GM19035 (cell line): ENCODE data around the gene KRTAP10-5.
"Not testable (repeated sequence)": the region's sequence is repeated elsewhere in the genome, so short reads cannot be mapped to it uniquely, and the experiment has no call there.

Experiments used
- ATAC-seq: cut with Tn5 transposase; IDR thresholded peaks from one replicate; pipeline ENCODE4 v1.9.1; 2021; ENCODE audit not compliant: unreplicated experiment

The KRTAP10-5 gene

DNA sequence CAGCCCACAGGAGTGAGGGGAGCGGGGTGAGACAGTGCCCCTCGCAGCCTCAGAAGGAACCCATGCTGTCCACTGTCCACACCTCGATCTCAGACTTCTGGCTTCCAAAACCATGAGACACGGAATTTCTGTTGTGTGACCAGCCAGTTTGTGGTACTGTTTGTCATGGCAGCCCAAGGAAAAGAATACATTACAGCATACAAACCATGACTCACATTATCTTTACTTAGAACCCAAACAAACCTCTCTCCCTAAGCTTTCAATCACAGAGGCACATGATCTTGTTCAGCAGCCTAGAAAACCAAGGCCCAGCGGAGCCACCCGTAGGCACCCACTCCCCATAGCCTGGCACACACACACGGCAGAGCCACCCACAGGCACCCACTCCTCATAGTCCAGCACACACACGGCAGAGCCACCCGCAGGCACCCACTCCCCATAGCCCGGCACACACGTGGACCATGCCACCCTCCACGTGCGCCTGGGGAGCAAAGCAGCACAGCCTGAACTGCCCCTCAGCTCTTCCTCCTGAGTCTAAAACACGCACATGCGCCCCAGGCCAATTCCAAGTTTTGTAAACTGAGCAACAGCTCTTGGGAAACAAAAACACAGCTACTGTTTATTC, 7.3 kb downstream of the KRTAP10-5 start:
- ATAC-seq, result no peak

DNA sequence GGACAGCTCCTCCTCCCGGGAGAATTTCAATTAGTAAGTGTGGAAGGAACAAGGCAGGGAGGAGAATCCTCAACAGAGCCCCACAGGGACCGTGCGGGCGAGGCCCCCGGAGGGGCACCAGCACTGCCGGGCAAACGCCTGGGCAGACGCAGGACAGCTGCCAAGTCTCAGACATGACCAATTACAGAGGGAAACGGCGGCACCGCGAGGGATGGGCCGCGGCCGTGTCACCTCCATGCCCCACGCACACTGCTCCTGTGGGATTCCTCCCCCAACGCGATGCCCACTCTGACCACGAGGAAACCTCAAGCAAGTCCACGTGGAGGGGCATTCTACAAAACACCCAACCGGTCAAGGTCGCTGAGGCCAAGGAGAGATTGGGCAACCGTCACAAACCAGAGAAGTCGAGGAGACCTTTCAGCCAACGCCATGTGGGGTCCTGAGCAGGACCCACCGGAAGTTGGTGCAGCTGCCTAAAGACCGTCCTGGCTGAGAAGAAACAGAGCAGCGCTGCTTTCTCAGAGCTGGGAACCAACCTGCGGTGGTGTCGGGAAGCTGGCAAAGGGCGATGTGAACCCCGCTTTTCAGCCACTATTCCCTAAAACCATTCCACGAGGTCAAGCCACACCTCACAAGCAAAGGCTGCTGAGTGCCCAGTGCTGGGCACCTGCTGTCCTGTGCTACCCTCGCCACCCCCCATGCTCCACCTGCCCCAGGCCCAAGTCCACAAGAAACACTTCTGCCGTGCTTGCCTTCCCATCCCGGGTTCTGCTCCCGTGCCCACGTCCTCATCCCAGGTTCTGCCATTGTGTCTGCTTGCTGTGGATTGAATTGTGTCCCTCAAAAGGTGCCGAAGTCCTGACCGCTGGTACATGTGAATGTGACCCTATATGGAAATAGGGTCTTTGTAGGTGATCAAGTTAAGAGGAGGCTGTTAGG, 8.3 kb downstream of the KRTAP10-5 start:
- ATAC-seq, result no peak

DNA sequence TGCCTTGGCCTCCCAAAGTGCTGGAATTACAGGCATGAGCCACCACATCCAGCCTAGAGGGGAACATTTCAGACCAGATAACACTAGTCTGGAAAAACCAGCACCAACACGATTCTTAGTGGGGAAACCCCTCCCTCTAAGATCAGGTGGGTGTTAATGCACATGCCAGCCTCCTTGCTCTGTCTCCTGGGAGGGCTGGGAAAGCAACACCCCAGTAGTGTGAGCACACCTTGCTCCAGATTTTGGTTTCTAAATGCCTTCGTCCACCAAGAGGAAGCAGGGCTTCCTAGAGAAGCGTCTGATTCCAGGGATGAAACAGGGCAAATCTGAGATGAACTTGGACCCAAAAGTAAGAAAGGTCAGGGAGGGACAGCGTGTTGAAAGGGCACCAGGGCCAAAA, 9.1 kb downstream of the KRTAP10-5 start:
- ATAC-seq, result no peak

DNA sequence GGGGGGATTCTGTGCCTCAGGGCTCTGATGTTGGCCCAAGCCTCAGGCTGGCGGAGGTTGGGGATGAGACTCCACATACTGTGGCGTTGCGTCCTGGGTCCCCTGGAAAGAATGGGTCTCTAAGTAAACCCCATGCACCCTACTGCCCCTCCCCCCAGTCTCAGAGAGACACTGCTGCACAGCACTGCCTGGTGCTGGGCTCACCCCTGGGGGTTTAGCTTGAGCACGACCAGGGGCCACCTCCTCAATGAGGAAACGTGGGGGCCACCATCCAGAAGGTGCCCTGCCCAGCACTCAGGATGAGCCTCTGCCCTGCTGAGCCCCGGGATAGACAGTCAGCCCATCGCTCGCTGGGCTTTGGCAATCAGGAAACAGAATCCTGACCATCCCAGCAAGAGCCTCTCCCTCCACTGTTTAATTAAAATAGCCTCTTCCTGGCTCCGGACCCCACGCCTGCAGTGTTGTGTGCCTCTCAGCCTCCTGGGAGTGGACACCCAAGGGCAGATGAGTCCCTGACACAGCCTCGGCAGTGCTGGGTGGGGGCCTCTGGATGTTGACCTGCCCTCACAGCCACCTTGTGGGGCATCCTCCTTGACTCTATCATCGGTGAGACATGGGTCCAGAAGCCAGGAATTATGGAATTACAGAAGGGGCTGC, 10.4 kb downstream of the KRTAP10-5 start:
- no peak for ATAC-seq

DNA sequence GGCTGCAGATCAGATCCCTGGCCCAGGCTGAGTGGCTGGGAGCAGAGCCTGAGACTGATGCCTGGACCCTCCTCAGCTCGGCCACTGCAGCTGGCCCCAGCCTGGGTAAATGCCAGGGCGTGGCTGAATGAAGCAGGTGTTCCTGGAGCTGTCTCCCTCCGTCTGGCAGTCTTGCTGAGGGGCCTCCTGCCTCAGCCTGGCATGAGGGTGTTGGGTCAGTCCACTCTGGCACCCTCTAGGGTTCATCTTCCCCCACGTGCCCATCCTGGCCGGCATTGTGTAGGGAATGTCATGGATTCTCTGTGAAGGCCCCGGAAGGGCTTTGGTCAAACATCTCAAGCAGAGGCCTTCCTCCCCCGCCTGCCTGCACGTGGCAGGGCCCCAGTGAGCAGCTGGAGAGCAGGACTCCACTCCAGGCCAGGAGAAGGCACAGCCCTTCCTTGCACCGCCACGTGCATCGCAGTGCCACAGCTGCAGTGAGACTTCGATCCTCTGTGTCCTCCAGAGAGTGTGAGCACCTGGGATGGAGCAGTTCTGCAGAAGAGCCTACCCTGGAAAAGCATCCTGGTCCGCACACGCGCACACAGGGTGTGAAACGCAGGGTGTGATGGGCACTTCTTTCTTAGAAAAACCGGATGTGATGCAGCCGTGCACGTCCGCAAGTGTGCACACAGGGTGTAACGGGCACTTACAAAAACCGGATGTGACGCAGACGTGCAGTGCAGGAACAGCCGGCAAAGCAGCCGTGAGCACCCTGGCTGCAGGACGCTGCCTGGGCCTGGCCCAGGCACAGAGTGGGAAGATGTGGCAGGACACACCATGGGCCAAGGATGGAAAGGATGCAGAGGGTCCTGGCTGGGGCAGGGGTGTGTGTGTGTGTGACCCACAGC, 11.5 kb downstream of the KRTAP10-5 start:
- no peak for ATAC-seq

DNA sequence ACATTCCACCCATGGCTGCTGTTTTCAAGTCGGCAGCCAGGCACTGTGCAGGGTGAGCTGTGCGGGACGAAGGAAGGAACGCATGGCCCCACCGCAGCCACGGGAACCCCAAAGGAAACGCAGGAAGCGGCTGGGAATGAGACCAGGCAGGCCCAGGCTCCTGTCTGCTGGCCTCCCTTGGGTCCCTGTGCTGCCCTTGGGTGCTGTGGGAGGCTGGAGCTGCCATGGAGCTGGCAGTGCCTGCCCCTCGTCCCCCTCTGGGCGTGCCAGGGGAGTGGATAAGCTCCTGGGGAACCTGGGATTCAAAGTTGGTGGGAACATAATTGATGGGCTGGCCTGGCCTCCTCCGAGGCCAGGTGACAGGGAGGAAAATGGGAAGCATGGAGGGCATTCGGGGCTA, 12.1 kb downstream of the KRTAP10-5 start:
- ATAC-seq, result no peak

DNA sequence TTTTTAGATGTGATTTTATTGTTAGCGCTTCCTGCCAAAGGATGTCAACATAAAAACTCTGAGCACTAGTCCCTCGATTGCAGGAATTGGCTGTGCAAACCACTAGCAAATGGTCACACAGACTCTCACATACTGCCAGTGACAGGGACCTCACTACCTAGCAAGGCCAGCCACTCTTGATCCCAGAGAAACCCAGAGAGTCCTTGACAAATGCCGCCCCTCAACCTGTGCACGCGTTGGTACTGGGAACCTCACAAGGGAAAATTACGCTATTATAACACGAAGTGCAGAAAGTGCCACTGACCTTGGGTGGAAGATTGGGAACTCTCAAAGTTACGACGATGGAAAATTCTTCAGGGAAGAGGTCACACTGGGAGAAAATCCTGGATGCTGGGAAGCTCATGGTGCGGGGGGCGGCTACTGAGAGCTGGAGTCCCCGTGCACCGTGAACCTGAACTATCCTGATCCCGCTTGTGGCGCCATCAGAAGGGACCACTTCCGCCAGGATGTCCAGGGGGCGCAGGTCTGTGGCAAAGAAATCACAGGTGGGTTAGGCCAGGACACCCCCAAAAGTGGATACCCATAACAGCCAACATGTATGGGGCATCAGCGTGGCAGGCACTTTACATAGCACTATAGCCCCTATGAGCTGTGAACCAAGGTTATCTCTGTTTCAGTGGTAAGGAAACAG, 12.8 kb downstream of the KRTAP10-5 start:
- no peak for ATAC-seq

DNA sequence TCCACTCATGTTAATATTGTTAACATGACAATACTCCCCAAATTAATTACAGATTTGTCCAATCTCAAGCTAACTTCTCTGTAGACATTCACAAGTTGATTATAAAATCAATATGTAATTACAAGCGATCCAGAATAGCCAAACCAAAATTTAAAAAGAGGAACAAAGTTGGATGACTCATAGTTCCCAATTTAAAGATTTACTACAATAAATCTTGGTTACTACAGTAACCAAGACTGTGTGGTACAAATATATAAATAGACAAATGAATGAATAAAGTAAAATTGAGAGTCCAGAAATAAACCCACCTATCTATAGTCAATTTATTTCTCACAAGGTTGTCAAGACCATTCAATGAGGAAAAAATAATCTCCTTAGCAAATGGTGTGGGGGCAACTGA, 14.0 kb downstream of the KRTAP10-5 start:
- no peak for ATAC-seq

DNA sequence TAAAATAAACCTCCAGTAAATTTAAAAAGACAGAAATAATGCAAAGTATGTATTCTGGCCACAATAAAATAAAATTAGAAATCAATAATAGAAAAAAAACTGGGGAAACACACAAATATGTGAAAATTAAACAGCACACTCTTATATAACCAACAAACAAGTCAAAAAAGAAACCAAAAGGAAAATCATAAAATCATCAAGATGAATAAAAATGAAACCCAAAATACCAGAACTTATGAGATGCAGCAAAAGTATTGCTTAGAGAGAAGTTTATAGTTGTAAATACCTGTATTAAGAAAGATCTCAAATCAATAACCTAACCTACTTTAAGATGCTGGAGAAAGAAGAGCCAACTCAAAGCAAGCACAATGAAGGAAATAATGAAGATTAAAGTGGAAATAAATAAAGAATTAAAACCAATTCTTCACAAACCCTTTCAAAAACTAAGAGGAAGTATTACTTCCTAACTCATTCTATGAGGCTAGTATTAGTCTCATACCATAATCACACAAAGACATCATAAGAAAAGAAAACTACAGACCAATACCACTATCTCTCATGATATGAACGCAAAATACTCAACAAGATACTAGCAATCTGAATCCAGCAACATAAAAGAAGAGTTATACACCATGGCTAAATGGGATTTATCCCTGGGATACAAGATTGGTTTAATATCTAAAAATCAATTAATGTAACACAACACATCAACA, 15.4 kb downstream of the KRTAP10-5 start:
- no peak for ATAC-seq

DNA sequence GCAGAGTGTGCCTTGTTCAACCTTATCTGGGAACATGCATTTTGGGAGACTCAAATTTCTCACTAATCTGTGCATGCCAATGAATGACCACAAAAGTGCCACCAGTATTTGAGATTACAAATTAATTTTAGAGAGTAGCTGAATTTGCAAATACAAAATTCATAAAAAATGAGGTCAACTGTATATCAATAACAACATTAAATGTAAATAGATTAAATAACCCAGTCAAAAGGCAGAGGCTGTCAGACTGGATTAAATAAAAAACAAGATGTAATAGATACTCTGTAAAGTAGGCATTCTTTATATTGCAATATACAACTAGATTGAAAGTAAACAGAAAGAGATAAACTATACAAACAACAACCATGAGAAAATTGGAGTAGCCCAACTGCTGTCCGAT, 16.3 kb downstream of the KRTAP10-5 start:
- ATAC-seq, result no peak

DNA sequence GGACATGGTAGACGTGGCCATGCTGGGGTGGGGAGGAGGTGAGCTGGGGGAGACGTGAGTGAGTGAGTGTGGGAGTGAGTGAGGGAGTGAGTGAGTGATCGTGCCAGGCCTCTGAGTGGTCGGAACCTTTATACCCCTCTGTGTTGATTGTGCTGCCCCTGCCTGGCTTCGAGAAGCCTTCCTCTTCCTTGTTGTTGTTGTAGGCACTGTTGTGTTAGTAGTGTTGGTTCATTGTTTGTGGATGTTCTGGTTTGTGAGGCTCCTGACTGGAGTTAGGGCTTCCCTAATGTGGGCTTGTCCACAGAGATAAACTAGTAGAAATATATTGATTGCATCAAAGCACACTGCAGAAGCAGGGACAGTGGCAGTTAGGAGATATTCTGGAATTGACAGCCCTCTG, 21.7 kb downstream of the KRTAP10-5 start, which contains the start of gene KRTAP10-3:
TSS of gene KRTAP10-3 (minus strand) at position 101 of the 400 bp plus-strand sequence. CDS start at position 21, 80 bp downstream.
- no peak for ATAC-seq

DNA sequence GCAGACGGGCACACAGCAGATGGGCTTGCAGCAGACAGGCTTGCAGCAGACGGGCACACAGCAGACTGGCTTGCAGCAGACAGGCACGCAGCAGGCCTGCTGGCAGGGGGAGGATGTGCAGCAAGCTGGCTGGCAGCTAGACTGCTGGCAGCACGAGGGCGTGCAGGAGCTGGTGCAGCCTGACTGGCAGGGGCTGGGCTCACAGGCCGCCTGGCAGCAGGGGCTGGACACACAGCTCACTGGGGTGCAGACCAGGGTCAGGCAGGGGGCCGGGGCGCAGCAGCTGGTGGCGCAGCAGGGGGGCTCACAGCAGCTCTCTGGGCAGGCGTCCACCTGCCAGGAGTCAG, 22.1 kb downstream of the KRTAP10-5 start:
- ATAC-seq, result not testable (repeated sequence)

DNA sequence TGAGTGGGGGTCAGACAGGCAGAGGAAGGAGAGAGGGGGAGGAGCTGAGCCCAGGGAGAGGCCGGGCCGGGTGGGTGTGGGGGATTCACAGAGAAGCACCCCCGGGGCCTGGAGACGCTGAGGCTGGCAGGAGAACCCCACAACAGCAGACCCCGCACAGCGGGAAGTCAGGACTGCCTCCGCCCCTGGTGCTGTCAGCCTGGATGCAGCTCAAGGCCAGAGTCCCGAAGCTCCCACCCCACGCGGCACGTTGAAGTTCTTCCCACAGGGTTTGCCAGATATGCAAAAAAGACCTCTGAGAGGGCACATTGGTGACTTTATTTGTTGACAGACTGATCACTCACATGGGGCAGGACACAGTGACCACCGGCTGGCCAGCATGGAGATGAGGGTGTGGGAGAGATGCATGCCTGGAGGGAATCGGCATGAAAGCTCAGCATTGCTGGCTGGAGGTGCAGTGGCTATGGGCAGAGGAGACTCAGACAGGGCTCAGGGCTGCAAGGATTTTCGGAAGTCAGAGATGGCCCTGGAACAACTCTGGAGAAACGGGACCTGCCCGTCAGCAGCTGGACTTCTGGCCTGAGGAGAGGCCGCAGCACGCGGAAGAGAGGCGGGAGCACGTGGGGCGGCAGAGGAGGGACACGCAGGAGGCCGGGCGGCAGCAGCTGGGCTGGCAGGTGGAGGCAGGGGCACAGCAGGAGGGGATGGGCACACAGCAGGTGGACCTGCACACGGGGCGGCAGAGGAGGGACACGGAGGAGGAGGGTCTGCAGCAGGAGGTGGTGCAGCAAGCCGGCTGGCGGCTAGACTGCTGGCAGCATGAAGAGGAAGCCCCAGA, 22.7 kb downstream of the KRTAP10-5 start:
- no peak for ATAC-seq

DNA sequence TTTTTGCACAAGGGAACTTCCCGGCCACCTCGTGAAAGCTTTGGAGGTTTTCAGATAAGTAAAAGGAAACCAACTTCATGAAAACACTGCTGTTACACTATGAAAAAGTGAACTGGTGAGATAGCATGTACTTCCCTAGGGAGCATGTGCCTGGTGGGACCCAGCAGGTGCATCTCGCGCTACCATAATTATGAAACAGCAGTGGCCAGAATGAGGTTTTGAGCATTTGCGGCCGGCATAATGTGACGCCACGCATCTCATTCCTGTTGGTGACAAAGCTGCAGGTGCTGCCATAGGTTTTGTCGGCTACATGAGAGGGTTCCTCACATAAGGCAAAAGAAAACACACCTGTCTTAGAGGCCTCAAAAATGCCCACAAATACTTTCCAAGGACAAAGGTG, 23.5 kb downstream of the KRTAP10-5 start:
- no peak for ATAC-seq

DNA sequence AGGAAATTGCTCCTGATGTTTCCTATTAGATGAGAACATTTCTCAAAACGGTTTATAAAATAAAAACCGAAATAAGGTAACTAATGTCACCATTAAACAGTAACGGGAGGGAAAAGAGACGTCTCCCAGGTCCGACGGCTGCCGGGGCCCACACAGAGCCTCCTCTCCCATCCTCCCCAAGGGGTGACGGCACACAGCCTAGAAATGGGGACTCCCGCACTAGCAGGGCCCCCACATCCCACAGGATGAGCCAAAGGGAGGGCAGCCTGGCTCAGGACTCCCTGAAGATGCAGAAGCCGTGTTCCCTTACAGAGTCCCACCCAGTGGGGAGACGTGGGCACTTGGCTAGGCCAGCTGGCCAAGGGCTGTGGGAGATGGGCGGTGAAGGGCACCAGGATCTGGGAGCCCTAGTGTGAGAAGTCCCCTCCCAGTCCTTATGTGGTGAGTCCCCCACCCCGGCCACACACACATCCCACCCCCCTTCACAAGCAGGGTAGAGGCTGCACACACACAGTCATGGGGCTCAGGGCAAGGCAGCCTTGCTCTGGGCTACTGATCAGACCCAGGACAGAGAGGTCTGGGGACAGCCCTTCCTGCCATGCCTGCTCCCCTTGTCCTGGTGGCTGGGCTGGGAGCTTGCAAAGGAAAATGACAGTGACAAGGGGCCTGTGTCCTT, 25.1 kb downstream of the KRTAP10-5 start:
- no peak for ATAC-seq

DNA sequence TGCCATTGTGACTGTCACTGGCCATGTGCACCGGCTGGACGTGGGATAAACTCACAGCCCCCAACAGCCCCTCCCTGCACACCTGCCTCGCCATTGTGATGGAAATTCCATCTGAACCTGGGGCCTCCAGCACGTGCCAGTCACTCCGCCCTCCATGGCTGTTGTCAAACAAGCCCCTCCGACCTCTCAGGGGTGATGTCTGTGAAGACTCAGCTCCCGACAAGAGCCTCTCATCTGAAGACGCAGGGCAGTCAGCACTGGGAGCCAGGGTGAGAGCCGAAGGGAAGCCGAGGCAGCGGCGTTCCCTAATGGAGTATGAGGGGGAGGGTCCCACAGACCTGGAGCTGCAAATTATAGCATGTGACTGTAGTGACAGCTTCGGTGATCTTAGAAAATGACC, 27.7 kb downstream of the KRTAP10-5 start:
- ATAC-seq, result no peak

DNA sequence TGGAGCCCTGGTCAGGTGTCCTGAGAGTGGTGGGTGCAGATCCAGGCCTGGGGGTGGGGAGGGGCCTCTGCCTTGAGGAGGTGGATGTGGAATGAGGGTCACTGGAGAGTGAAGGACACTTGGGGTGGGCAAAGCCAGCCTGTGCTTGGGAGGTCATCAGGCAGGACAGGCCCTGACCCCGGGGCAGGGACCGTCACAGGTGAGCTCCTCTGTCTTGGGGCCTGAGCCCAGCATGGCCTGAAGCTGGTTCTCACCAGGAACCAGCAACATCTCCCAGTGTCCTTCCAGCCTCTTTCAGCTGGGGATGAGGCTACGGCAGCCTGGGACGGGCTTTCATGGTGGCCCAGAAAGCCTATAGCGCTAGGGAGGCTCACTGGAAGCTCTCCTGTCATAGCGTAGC, 28.3 kb downstream of the KRTAP10-5 start:
- no peak for ATAC-seq

DNA sequence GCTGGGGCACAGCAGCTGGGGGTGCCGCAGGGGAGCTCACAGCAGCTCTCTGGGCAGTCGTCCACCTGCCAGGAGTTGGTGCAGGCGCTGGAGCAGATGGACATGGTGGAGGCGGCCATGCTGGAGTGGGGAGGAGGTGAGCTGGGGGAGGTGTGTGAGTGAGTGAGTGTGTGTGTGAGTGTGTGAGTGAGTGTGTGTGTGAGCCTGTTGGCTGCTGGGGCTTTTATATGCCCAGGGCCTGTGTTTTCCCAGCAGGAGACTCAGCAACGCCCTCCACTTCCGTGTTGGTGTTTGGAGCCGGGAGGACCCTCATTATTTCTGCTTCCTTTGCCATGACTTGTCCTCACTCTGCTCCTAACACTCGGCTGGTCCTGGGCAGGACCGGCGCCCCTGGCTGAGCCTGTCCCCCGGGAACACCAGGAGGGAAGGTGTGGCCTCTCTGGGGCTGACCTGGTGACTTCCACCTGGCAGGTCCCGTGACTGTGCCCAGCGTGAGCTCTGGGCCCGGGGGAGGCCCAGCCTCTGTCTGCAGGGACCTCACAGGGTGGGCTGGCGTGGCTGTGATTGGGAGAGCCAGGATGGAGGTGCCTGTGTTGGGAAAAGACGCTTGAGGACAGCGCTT, 29.0 kb downstream of the KRTAP10-5 start, which contains the start of gene KRTAP10-2:
TSS of gene KRTAP10-2 (minus strand) at position 166 of the 622 bp plus-strand sequence. CDS start at position 119, 47 bp downstream.
- ATAC-seq, result no peak
